B cell (primary cell): ENCODE data around the gene PKP1.

ENCODE experiments used
- CTCF ChIP-seq: fragments of 200-600 bp; IDR thresholded peaks from one replicate; pipeline ENCODE4 v1.8.0; 2022; ENCODE audit warnings: antibody characterized with exemption, mild to moderate bottlenecking
- EZH2 ChIP-seq: IDR thresholded peaks from 2 replicates; pipeline ENCODE4 v1.6.1; 2012; ENCODE audit warnings: borderline replicate concordance, low read depth, mild to moderate bottlenecking, moderate library complexity, low read length; ENCODE audit not compliant: insufficient read depth, poor library complexity, severe bottlenecking

DNA sequence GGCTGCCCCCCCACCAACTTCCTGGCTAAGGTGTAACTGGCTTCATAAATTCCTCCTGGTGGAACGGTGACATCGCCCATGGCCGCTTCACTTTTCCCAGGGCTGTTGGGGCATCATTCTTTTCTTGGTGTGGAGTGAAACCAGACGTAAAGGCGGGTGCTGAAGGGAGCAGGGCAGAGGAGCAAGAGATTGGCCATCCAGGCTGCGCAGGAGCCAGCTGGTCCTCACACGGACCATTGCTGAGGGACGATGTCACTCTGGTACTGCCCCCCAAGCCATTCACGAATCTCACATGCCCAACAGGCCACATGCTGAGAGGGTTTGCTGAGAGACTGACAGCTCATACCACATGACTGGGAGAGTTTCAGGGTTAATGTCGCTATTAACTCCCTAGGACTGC, 10.5 kb upstream of the PKP1 start:
- TF ChIP-seq CTCF, result no peak
- TF ChIP-seq EZH2, result no peak
